Ishikawa (cell line): ENCODE measurements around the gene TDP2.

ENCODE experiments used
- CEBPB ChIP-seq: IDR thresholded peaks from 2 replicates; pipeline ENCODE4 v1.6.1; 2012
- CREB1 ChIP-seq: IDR thresholded peaks from 2 replicates; pipeline ENCODE4 v1.6.1; 2012; ENCODE audit warnings: low read depth
- EGR1 ChIP-seq: IDR thresholded peaks from 2 replicates; pipeline ENCODE4 v1.6.1; 2012
- EP300 ChIP-seq: IDR thresholded peaks from 2 replicates; pipeline ENCODE4 v1.6.1; 2012; ENCODE audit warnings: borderline replicate concordance
- FOXM1 ChIP-seq: IDR thresholded peaks from 2 replicates; pipeline ENCODE4 v1.6.1; 2012; ENCODE audit warnings: low read depth, borderline replicate concordance
- NFIC ChIP-seq: IDR thresholded peaks from 2 replicates; pipeline ENCODE4 v1.6.1; 2012
- RAD21 ChIP-seq: IDR thresholded peaks from 2 replicates; pipeline ENCODE4 v1.6.1; 2012; ENCODE audit warnings: low read depth
- TAF1 ChIP-seq: IDR thresholded peaks from 2 replicates; pipeline ENCODE4 v1.6.1; 2012; ENCODE audit warnings: low read depth, mild to moderate bottlenecking
- TCF12 ChIP-seq: IDR thresholded peaks from 2 replicates; pipeline ENCODE4 v1.6.1; 2012; ENCODE audit warnings: low read depth
- TEAD4 ChIP-seq: IDR thresholded peaks from 2 replicates; pipeline ENCODE4 v1.6.1; 2012
- YY1 ChIP-seq: IDR thresholded peaks from 2 replicates; pipeline ENCODE4 v1.6.1; 2012; ENCODE audit warnings: low read depth
- ZBTB7A ChIP-seq: IDR thresholded peaks from 2 replicates; pipeline ENCODE4 v1.6.1; 2012; ENCODE audit warnings: low read depth
- TF ChIP-seq, protein P1 (sequence below): IDR thresholded peaks from 2 replicates; pipeline ENCODE4 v1.6.1; 2012; ENCODE audit warnings: low read depth, mild to moderate bottlenecking
- TF ChIP-seq, protein P2 (sequence below): IDR thresholded peaks from 2 replicates; pipeline ENCODE4 v1.6.1; 2012
- TF ChIP-seq, protein P3 (sequence below): IDR thresholded peaks from 2 replicates; pipeline ENCODE4 v1.6.1; 2012

Gene TDP2

DNA sequence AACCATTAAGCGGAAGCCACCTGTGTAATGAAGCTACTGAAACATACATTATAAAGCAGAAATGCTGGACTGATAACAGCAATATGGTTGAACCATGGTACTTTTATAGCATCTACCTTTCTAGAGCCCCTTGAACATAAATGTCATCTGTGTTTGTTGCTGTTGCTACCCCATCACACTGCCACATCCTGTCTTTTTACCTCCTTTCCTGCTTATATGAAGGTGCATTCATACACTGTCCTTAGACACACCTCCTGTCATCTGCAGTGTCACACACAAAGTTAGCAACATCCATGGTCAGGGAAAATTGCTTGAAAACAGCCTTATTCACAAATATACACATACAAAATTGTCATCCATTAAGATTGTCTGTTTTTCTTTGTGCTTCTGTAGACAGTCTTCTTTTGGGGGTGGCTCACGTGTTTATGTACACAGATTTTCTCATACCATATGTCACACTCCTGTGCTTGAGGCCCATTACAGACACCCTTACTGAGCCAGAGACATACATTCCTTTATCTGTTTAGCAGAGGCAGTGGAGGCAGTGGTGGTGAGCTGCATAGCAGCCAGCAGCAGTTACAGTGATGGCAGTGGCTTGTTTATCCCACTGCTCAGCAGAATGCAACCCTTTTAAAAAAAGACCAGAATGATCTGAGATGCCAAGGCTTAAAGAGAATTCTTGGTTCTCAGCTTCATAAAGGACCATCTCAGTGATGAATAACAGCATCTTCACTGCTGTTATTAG, 26.3 kb upstream of the TDP2 start:
- TF ChIP-seq RAD21 (no peak), NFIC (no peak), TAF1 (no peak), ZBTB7A (no peak), FOXM1 (no peak), EGR1 (no peak), EP300 (no peak), CEBPB (no peak)
- TF ChIP-seq, protein P1, sequence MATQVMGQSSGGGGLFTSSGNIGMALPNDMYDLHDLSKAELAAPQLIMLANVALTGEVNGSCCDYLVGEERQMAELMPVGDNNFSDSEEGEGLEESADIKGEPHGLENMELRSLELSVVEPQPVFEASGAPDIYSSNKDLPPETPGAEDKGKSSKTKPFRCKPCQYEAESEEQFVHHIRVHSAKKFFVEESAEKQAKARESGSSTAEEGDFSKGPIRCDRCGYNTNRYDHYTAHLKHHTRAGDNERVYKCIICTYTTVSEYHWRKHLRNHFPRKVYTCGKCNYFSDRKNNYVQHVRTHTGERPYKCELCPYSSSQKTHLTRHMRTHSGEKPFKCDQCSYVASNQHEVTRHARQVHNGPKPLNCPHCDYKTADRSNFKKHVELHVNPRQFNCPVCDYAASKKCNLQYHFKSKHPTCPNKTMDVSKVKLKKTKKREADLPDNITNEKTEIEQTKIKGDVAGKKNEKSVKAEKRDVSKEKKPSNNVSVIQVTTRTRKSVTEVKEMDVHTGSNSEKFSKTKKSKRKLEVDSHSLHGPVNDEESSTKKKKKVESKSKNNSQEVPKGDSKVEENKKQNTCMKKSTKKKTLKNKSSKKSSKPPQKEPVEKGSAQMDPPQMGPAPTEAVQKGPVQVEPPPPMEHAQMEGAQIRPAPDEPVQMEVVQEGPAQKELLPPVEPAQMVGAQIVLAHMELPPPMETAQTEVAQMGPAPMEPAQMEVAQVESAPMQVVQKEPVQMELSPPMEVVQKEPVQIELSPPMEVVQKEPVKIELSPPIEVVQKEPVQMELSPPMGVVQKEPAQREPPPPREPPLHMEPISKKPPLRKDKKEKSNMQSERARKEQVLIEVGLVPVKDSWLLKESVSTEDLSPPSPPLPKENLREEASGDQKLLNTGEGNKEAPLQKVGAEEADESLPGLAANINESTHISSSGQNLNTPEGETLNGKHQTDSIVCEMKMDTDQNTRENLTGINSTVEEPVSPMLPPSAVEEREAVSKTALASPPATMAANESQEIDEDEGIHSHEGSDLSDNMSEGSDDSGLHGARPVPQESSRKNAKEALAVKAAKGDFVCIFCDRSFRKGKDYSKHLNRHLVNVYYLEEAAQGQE, result no peak
- TF ChIP-seq, protein P2, sequence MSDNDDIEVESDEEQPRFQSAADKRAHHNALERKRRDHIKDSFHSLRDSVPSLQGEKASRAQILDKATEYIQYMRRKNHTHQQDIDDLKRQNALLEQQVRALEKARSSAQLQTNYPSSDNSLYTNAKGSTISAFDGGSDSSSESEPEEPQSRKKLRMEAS, result no peak
- TF ChIP-seq, protein P3, sequence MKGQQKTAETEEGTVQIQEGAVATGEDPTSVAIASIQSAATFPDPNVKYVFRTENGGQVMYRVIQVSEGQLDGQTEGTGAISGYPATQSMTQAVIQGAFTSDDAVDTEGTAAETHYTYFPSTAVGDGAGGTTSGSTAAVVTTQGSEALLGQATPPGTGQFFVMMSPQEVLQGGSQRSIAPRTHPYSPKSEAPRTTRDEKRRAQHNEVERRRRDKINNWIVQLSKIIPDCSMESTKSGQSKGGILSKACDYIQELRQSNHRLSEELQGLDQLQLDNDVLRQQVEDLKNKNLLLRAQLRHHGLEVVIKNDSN, result no peak

DNA sequence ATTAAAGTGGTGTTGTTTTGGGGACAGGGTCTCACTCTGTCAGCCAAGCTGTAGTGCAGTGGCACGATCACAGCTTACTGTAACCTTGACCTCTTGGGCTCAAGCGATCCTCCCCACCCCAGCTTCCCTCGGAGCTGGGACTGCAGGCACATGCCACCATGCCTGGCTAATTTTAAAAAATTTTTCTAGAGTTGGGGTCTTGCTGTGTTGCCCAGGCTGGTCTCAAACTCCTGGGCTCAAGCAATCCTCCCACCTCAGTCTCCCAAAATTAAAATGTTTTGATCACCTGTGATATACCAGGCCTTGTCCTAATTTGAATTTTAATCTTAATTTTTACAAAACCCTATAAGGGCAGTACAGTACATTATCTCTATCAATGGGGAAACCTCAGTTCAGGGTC, 25.7 kb upstream of the TDP2 start:
- TF ChIP-seq TAF1, result no peak
- TF ChIP-seq NFIC, result no peak
- no peak for TF ChIP-seq TEAD4
- TF ChIP-seq EP300, result no peak
- no peak for TF ChIP-seq TCF12

DNA sequence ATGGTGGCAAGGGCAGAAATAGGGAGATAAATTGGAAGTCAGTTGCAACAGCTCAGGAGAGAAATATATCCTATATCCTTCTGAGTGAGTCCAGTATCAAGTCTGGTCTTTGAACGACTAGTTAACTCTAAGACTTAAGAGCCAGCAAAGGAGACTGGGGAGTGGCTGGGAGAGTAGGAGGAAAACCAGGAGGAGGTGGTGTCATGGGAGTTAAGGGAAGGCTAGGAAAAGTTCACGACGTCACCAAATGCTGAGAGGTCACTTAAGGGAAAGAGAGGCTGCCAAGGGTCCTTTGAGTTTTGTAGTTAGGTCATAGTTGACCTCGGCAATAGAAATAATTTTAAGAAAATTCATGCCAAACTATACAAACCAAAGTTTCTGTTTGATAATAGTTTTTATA, 25.3 kb upstream of the TDP2 start:
- TF ChIP-seq, protein P2, result no peak
- TF ChIP-seq, protein P1, result no peak
- TF ChIP-seq EGR1 (no peak), YY1 (no peak), EP300 (no peak), ZBTB7A (no peak), NFIC (no peak), FOXM1 (no peak), TEAD4 (no peak), RAD21 (no peak), TAF1 (no peak), TCF12 (no peak), CEBPB (no peak), CREB1 (no peak)
- TF ChIP-seq, protein P3, result no peak

DNA sequence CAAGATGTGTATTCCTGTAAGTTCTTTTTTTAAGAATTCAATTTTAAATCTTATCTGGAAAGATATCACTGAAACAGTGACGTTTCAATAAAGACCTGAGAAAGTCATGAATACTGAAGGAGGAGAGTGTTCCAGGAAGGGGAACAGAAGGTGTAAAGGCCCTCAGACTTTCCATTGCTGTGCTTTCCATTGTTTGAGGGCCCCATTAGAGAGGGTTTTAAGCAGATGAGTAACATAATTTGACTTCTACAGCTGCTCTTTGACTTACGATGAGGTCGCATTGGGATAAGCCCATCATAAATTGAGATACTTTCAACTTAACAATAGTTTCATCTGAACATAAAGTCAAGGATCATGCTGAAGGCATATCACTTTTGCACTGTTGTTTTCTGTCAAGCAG, 24.9 kb upstream of the TDP2 start:
- TF ChIP-seq, protein P3, result no peak
- TF ChIP-seq YY1 (no peak), ZBTB7A (no peak), TCF12 (no peak), TEAD4 (no peak), CREB1 (no peak), NFIC (no peak), TAF1 (no peak), CEBPB (no peak), RAD21 (no peak), EP300 (no peak), EGR1 (no peak), FOXM1 (no peak)
- TF ChIP-seq, protein P2, result no peak
- TF ChIP-seq, protein P1, result no peak
